K562 (cell line): ENCODE results near the gene BCL2L1. TPM values are rescaled to one million over a fixed set of nuclear protein-coding genes. Genes with fewer than 3 reads are reported as not detected.
A peak's percentile ranks its signal among the peaks of the same experiment; 100 is the strongest.

Source experiments
- HMGN3 ChIP-seq: IDR thresholded peaks from 2 replicates; pipeline ENCODE4 v1.6.1; 2011; ENCODE audit warnings: borderline replicate concordance, low read depth, mild to moderate bottlenecking, mixed read lengths, low read length; ENCODE audit not compliant: insufficient read length; ENCODE audit errors: extremely low read depth
- NFYB ChIP-seq: IDR thresholded peaks from 2 replicates; pipeline ENCODE4 v1.6.1; 2011; ENCODE audit warnings: mild to moderate bottlenecking, moderate library complexity; ENCODE audit not compliant: insufficient read length; ENCODE audit errors: extremely low read depth
- REST ChIP-seq, 2 experiments: fragments of 450-650 bp; formaldehyde crosslinking in 1 of 2; IDR thresholded peaks; 2 replicates each; pipeline versions ENCODE4 v1.4.0 to v1.6.1; 2014 to 2020; ENCODE audit warnings: mild to moderate bottlenecking in 2 of 2, borderline replicate concordance in 1 of 2, low read depth in 1 of 2
- ZNF740 ChIP-seq, 3 experiments: fragments of 200-800 bp in 1 of 3; sonication (Bioruptor generic) in 1 of 3; sonication (generic) in 1 of 3; formaldehyde crosslinking in 1 of 3; IDR thresholded peaks; 2 replicates each; pipeline versions ENCODE4 v1.6.1 to v1.8.0; 2016 to 2022; ENCODE audit warnings: mild to moderate bottlenecking in 2 of 3, missing compliant biosample characterization in 2 of 3, missing genetic modification characterization in 2 of 3, missing genetic modification reagents in 1 of 3
- polyA plus RNA-seq, 8 experiments: library from polyadenylated mRNA; depleted of rRNA in 4 of 8; stranded (reverse) in 5 of 8; unstranded in 3 of 8; fragments of >200 nt; fragmentation: Nextera tagmentation in 2 of 8; fragmentation: Illumina TruSeq in 1 of 8; extraction: Ambion mirVana in 2 of 8; extraction: Trizol in 1 of 8; gene quantifications; 2 replicates each; pipeline versions ENCODE4 v1.2.1 to v1.2.3, GENCODE V29; 2011 to 2014; ENCODE audit warnings: inconsistent platforms in 1 of 8, missing spikeins in 1 of 8
- total RNA-seq, 7 experiments: library from RNA; depleted of rRNA in 6 of 7; stranded (reverse); fragments of >200 nt in 6 of 7; fragmentation: Illumina TruSeq in 2 of 7; extraction: Trizol in 2 of 7; gene quantifications; 2 replicates each; pipeline versions ENCODE4 v1.2.1 to v1.2.3, GENCODE V29; 2011 to 2021; ENCODE audit warnings: low replicate concordance in 1 of 7

The BCL2L1 gene
- total and polyA plus RNA-seq, 9 of the 15 experiments (the other 6 are each of a cell fraction or from before 2014, with no cell fraction given), result 3.3 to 182 (median 120) TPM

- TF ChIP-seq HMGN3 (no peak), NFYB (no peak), REST (IDR thresholded peaks at IDR 0.05; ENCODE audit: borderline replicate concordance) (peak; percentile 67), REST (CRISPR knock-in tag; IDR thresholded peaks at IDR 0.05; ENCODE audit: low read depth) (no peak), ZNF740 (CRISPR knock-in tag; IDR thresholded peaks at IDR 0.05) (0 out of 2 replicates have a peak, but pooled peaks have one; percentile 9), ZNF740 (tag; IDR thresholded peaks at IDR 0.05) (no peak)
- TF ChIP-seq, all 486 proteins: peak for 7
Measured at GRCh38 chr20:31718952-31719643, 3.6 kb downstream of the BCL2L1 start (continued).
